Kidney epithelial cell (primary cell): ENCODE data around the gene CDC42BPA. TPM values are rescaled to one million over a fixed set of nuclear protein-coding genes. Genes with fewer than 3 reads are reported as not detected.

ENCODE experiments used
- DNase-seq: peaks from one replicate; pipeline ENCODE4 v3.0.0-alpha.2; 2010; ENCODE audit warnings: low read depth
- H3K27me3 ChIP-seq: 2 replicates; pipeline ENCODE4 v1.6.0; 2011; ENCODE audit warnings: low read length; ENCODE audit not compliant: control insufficient read depth, insufficient read depth
- H3K36me3 ChIP-seq: 2 replicates; pipeline ENCODE4 v1.5.1; 2011; ENCODE audit warnings: low read length; ENCODE audit not compliant: control insufficient read depth, insufficient read depth
- H3K4me3 ChIP-seq: 2 replicates; pipeline ENCODE4 v1.5.1; 2011; ENCODE audit warnings: low read depth, mild to moderate bottlenecking, control low read depth, low read length
- total RNA-seq: library from RNA; depleted of rRNA; stranded (reverse); fragments of >200 nt; gene quantifications from 2 replicates; pipeline ENCODE4 v1.2.3, GENCODE V29; 2015
- TF ChIP-seq, protein P1 (sequence below): IDR thresholded peaks from 2 replicates; pipeline ENCODE4 v1.5.1; 2011; ENCODE audit warnings: mild to moderate bottlenecking, moderate library complexity, low read length, control low read depth, inconsistent platforms; ENCODE audit not compliant: insufficient read depth, poor library complexity, severe bottlenecking

CDC42BPA gene
- total RNA-seq, 1 donor from 2014 or later, result 33.4 TPM

DNA sequence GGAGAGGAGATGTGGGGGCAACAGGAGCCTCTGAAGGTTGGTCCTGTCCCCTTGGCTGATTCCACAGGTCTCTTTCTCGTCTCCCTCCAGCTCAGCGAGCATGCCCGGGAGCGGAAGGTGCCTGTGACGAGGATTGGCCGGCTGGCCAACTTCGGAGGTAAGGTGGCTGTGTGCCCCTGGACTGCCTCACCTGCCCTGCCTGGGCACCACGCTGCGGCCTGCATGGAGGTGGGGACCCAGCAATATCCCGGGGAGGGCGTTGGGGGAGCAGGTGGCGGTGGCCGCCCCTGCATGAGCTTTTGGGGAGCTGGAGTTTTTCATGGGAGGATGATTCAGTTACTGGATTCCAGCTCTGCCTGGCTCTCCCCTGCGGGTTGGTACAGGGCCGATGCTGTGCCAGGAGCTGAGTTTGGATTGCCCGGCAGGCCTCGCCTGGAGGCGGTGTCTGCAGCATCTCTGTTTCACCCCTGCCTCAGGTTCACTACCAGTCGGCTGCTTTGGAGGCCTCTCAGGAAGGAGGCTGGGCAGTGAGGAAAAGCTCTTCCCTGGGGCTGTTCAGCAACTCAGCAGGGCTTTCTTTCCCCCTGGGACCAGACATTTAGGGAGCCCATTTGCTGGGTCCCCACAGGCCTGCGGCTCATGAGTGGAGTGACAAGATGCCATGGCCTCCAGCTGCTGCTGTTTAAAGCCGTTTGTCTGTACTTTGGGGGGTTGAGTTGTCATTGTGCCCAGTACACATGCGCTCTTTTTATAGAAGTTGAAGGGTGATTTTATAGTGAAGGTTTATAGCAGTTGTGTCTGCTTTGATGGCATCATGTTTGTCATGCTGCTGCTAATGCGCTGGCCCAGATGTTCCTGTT, 352.5 kb downstream of the CDC42BPA start:
- DNase-seq, result no peak
- H3K4me3 ChIP-seq, result no peak overlapping the region
- TF ChIP-seq, protein P1, sequence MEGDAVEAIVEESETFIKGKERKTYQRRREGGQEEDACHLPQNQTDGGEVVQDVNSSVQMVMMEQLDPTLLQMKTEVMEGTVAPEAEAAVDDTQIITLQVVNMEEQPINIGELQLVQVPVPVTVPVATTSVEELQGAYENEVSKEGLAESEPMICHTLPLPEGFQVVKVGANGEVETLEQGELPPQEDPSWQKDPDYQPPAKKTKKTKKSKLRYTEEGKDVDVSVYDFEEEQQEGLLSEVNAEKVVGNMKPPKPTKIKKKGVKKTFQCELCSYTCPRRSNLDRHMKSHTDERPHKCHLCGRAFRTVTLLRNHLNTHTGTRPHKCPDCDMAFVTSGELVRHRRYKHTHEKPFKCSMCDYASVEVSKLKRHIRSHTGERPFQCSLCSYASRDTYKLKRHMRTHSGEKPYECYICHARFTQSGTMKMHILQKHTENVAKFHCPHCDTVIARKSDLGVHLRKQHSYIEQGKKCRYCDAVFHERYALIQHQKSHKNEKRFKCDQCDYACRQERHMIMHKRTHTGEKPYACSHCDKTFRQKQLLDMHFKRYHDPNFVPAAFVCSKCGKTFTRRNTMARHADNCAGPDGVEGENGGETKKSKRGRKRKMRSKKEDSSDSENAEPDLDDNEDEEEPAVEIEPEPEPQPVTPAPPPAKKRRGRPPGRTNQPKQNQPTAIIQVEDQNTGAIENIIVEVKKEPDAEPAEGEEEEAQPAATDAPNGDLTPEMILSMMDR, result no peak

DNA sequence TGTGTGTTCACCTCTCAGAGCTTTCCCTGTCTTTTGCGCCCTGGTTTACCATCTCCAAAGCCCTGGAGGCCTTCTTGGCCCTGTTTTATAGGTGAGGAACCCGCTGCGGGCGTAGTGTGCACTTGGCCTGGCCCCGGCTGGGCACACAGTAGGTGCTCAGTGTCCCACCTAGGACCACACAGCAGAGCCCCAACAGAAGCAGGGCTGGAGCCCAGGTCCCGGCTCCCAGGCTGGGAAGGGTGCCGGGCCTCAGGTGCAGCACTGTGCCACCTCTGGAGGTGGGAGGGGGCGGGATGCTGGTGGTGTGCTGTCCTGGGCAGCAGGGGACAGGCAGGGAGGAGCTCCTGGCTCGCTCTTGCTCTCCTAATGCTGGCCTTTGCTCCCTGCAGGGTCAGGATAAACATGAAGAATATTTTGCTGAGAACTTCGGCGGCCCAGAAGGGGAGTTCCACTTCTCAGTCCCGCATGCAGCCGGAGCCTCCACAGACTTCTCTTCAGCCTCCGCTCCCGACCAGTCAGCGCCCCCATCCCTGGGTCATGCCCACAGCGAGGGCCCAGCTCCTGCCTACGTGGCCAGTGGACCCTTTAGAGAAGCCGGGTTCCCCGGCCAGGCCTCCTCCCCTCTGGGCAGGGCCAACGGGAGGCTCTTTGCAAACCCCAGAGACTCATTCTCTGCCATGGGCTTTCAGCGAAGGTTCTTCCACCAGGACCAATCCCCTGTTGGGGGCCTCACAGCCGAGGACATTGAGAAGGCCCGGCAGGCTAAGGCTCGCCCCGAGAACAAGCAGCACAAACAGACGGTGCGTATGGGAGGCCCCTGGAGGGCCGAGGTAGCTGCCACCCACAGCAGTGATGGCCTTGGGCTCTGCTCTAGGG, 353.4 kb downstream of the CDC42BPA start:
- Histone ChIP-seq H3K36me3 (no peaks in the 10 kb centered on the region), H3K27me3 (no peaks in the 10 kb centered on the region), H3K4me3 (no peak overlapping the region)
- DNase-seq, result no peak
- TF ChIP-seq, protein P1, result no peak

More for the DNA sequence above, 352.5 kb downstream of the CDC42BPA start:
- no peaks in the 10 kb centered on the region for H3K36me3 ChIP-seq
- no peaks in the 10 kb centered on the region for H3K27me3 ChIP-seq

DNA sequence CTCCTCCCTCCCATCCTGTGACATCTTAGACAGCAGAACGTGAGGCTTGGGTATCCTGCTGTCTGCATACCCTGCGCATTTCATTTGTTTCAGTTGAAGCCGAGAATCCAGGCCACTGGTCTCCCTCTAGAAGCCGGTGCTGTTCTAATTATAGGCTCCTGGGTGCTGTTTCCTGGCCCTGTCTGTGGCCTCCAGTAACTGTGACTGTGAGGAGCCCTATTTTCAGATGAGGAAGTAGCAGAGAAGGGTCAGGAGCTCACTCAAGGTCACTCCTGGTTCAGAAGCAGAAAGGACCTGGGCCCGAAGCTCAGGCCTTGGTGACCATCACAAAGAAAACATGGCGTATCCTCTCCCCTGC, 354.2 kb downstream of the CDC42BPA start:
- H3K36me3 ChIP-seq, result no peaks in the 10 kb centered on the region
- no peak for DNase-seq
- no peaks in the 10 kb centered on the region for H3K27me3 ChIP-seq
- no peak overlapping the region for H3K4me3 ChIP-seq
- TF ChIP-seq, protein P1, result no peak

DNA sequence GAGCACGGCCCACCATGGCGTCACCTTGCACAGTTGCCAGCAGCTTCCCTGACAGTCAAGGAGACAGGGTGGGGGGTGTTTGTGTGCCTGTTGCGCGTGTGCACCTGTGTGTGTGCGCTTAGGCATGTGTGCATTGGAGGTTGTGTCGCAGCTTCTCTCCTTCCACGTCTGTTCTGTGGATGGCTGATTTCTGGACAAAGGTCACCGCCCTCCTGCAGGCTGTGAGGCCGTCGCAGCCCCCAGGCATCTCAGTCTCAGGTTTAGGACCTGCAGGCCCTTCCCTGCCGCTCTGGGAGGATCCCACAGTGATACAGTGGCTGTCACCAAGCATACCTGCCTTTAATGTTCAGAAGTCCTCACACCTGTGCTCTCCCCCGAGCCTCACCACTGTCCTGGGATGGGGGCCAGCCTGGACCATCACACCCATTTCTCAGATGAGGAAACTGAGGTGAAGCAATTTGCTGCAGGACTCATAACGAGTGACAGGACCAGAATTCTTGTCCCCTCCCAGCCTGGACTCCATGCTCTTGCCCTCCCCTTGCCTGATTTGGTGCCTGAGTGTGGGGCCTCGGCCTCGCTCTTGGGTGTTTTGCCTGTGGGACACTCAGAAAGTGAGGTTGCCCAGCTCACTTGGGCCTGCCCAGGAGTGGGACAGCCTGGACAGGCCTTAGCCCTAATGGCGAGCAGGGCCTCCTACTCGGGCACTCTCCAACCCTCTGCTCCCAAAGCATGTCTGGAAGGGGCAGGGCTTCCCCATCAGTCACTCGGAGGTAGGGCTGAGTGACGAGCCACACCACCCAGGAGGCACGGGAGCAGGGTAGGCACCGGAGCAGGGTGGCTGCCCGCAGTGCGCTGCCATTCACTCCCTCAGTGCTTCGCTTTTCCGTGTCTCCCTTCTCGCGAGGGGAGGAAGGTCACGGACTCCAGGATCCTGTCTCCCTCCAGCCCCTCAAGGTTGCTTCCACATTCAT, 355.6 kb downstream of the CDC42BPA start:
- TF ChIP-seq, protein P1, result no peak
- no peaks in the 10 kb centered on the region for H3K36me3 ChIP-seq
- no peak for DNase-seq
- no peak overlapping the region for H3K4me3 ChIP-seq
- H3K27me3 ChIP-seq, result no peaks in the 10 kb centered on the region

DNA sequence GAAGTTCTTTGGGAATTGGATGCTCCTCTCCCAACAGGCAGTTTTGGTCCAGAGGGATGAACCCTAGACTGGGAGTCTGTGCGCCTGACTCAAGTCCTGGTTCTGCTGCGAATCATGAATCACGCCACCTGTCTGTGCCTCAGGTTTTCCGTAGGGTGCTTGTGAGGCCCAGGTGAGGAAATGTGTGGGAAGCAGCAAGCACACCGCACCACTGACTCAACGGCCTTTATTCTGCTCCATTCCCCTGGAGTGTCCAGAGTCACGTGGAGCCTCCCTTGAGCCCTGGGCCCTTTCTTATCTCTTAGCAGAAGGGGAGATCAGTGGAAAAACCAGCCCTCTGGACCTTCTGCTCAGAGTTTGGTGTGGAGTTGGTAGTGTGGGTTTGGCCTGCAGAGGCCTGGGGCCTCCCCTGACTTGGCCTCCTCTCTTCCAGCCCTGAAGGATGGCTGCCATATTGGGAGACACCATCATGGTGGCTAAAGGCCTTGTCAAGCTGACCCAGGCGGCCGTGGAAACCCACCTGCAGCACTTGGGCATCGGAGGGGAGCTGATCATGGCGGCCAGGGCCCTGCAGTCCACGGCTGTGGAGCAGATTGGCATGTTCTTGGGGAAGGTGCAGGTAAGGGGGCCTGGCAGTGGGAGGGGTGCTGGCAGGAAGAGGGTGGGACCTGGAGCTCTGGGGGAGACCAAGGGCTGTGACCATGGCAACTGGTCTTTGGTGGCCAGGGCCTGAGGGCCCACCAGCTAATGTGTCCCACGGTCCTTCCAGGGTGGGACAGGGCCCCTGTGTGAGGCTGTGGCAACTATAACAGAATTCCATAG, 357.1 kb downstream of the CDC42BPA start:
- no peaks in the 10 kb centered on the region for H3K36me3 ChIP-seq
- DNase-seq, result no peak
- no peaks in the 10 kb centered on the region for H3K27me3 ChIP-seq
- TF ChIP-seq, protein P1, result no peak
- no peak overlapping the region for H3K4me3 ChIP-seq
